Glutamatergic neuron (in vitro differentiated cells): ENCODE results near the gene TUBA8. TPM values are rescaled to one million over a fixed set of nuclear protein-coding genes. Genes with fewer than 3 reads are reported as not detected.
"Not testable (repeated sequence)": the region's sequence is repeated elsewhere in the genome, so short reads cannot be mapped to it uniquely, and the experiment has no call there.

Experiments
- DNase-seq: peaks from one replicate; pipeline ENCODE4 v3.0.0; 2022
- H3K27ac Mint-ChIP-seq: one replicate; pipeline ENCODE4 v1.8.0; 2020; ENCODE audit warnings: mild to moderate bottlenecking, mixed read lengths, inconsistent platforms; ENCODE audit not compliant: unreplicated experiment
- H3K27me3 Mint-ChIP-seq: one replicate; pipeline ENCODE4 v1.8.0; 2020; ENCODE audit warnings: mild to moderate bottlenecking, moderate library complexity, mixed read lengths, inconsistent platforms; ENCODE audit not compliant: unreplicated experiment
- H3K36me3 Mint-ChIP-seq: one replicate; pipeline ENCODE4 v1.8.0; 2020; ENCODE audit warnings: mild to moderate bottlenecking, mixed read lengths, inconsistent platforms; ENCODE audit not compliant: unreplicated experiment
- H3K4me1 Mint-ChIP-seq: one replicate; pipeline ENCODE4 v1.8.0; 2020; ENCODE audit warnings: mild to moderate bottlenecking, low read depth, mixed read lengths, inconsistent platforms; ENCODE audit not compliant: unreplicated experiment
- H3K4me3 Mint-ChIP-seq: one replicate; pipeline ENCODE4 v1.8.0; 2020; ENCODE audit warnings: mild to moderate bottlenecking, mixed read lengths, inconsistent platforms; ENCODE audit not compliant: unreplicated experiment
- H3K9me3 Mint-ChIP-seq: one replicate; pipeline ENCODE4 v1.8.0; 2020; ENCODE audit warnings: mild to moderate bottlenecking, moderate library complexity, mixed read lengths, inconsistent platforms; ENCODE audit not compliant: unreplicated experiment
- CTCF ChIP-seq: fragments of 200-600 bp; sonication (generic); IDR thresholded peaks from one replicate; pipeline ENCODE4 v1.5.0; 2021; ENCODE audit not compliant: partially characterized antibody, unreplicated experiment
- total RNA-seq: library from RNA; stranded (reverse); fragmentation: NEBNext Ultra II Directional; extraction: Animal tissue kit (Norgen Biotek cat#: 25700); gene quantifications from one replicate; pipeline ENCODE4 v1.2.1, GENCODE V29; 2021; ENCODE audit not compliant: unreplicated experiment

The TUBA8 gene
- total RNA-seq, 1 donor from 2014 or later, result 3.7 TPM

DNA sequence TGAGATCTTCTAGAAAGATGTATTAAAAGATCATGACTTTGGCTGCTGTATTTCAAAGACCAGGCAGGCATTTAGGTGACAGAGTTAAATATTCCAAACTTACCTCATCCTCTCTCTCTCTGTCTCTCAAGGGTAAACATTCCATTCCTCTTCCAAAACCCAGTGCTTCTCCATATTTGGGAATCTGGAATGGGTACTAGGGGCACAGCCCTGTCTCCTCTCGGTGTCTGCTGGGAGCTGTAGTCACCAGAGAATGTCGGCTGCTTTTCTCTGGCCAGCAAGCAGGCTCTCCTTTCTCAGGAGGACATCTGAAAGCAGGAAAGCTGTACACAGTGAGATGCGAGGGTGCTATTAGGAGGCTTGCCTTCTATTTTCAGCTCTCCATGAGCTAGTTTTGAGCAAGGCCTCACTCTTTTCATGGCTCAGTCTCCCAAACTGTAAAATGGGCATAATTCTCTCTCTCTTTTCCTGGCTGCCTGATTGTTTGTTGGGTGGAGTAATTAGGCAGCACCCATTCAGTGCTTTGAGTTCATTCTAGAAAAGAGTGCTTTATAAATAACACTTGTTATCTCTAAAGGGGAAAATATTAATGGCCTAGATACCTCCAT is 42.1 kb upstream of the TUBA8 start:
- H3K9me3 Mint-ChIP-seq, result peaks cover 6% of the 10 kb centered on the region
- peaks cover 9% of the 10 kb centered on the region for H3K27me3 Mint-ChIP-seq
- no peak overlapping the region for H3K27ac Mint-ChIP-seq
- no peak for DNase-seq
- H3K4me3 Mint-ChIP-seq, result no peak overlapping the region
- peaks cover 5% of the 10 kb centered on the region for H3K36me3 Mint-ChIP-seq
- no peak for TF ChIP-seq CTCF
- H3K4me1 Mint-ChIP-seq, result peaks cover 2% of the 10 kb centered on the region

GRCh38 chr22:18069041-18069440 is 41.6 kb upstream of the TUBA8 start:
- Mint-ChIP-seq H3K36me3 (peaks cover 5% of the 10 kb centered on the region), H3K27me3 (peaks cover 9% of the 10 kb centered on the region), H3K4me1 (peaks cover 2% of the 10 kb centered on the region), H3K9me3 (peaks cover 6% of the 10 kb centered on the region), H3K27ac (no peak overlapping the region), H3K4me3 (no peak overlapping the region)
- no peak for TF ChIP-seq CTCF
- no peak for DNase-seq

- H3K9me3 Mint-ChIP-seq, result peaks cover 3% of the 10 kb centered on the region
- H3K4me1 Mint-ChIP-seq, result peaks cover 1% of the 10 kb centered on the region
- peaks cover 1% of the 10 kb centered on the region for H3K36me3 Mint-ChIP-seq
- peaks cover 2% of the 10 kb centered on the region for H3K27me3 Mint-ChIP-seq
- TF ChIP-seq CTCF, result no peak
- DNase-seq, result no peak
- no peak overlapping the region for H3K27ac Mint-ChIP-seq
- no peak overlapping the region for H3K4me3 Mint-ChIP-seq
These were observed 40.6 kb upstream of the TUBA8 start for GRCh38 chr22:18070041-18070440.

DNA sequence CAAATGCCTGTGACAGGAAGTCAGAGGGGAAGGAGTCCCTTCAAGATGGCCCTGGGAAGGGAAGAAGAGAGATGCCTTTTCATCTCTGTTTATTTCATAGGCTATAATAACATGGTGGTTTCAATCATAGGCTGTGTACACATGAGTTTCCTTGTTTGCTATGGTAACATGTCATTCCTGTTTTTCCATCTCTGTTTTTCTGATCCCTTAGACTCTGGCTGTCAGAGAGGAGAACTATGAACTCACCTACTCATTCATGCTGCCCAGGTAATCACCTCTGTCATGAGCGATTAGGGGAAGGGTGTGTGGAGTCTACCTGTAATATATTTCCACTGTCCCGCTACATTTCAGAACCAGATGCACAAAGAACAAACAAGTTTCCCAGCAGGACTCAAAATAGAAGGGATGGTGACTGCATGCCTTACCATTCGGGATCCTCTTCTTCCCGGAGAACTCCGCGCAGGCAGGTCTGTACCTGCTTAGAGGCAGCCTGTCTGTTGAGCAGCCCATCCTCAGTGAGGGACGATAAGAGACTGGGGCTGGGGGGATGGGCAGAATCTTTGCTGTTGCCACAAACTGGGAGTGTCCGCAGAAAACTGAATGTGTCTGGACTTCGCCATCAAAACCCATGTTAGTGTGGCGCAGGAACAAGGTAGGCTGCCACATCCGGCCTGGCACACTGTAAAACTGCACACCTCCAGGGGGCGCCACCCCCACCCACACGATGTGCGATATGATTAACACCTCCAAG is 39.9 kb upstream of the TUBA8 start:
- Mint-ChIP-seq H3K36me3 (no peaks in the 10 kb centered on the region), H3K4me1 (no peaks in the 10 kb centered on the region), H3K27me3 (no peaks in the 10 kb centered on the region), H3K27ac (no peak overlapping the region), H3K4me3 (no peak overlapping the region), H3K9me3 (peaks cover 2% of the 10 kb centered on the region)
- no peak for DNase-seq
- no peak for TF ChIP-seq CTCF

- DNase-seq, H3K27ac Mint-ChIP-seq: not testable (repeated sequence)
These were observed 39.2 kb upstream of the TUBA8 start for GRCh38 chr22:18071307-18071967.

More at GRCh38 chr22:18071307-18071967, 39.2 kb upstream of the TUBA8 start:
- H3K27me3 Mint-ChIP-seq, H3K4me3 Mint-ChIP-seq, H3K4me1 Mint-ChIP-seq, H3K9me3 Mint-ChIP-seq, H3K36me3 Mint-ChIP-seq: not testable (repeated sequence)
